GM12875 (cell line): ENCODE data around the gene CMTM2.
A peak's percentile ranks its signal among the peaks of the same experiment; 100 is the strongest.

Source experiments
- H3K4me3 ChIP-seq: one replicate; pipeline ENCODE4 v1.5.1; 2011; ENCODE audit warnings: low read depth, low read length, control low read depth
- CTCF ChIP-seq: IDR thresholded peaks from 2 replicates; pipeline ENCODE4 v1.5.1; 2011; ENCODE audit warnings: low read depth, mild to moderate bottlenecking, control low read depth, inconsistent platforms, low read length, moderate library complexity, borderline replicate concordance; ENCODE audit not compliant: insufficient read depth

CMTM2 gene

DNA sequence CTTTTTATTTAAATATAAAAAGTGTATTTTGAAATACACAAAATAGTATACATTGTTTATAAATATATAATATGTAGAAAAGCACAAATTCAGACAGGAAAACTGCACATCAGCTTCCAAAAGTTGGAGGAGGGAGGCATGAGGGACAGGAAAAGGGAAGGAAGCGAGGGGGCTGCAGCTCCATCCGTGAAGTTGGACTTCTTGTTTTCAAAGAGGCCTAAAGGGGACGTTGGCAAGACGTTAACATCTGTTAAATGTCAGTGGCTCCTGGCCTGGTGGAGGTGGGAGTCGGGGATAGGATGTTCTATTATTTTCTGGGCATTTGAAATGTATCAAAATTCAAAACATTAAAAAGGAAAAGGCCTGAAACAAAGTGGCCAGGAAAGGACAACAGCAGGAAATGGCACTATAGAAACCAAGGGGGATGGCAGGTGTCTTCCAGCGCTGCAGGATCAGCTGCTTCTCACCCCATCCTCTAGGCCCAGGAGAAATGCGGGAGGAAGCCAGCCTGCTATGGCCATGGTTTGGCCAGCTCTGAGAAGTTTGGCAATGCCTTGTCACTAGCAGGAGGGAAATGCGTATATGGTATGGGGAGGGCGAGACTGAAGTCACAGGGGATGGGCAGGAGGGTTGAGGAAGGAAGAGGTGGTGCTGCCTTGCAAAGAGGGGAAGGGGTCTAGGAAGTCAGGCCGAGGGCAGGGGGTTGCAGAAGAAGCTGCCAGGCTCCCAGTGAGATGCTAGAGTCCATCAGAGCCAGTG lies 6.4 kb downstream of the CMTM2 start:
- TF ChIP-seq CTCF: no peak
- no peak overlapping the region for H3K4me3 ChIP-seq

- TF ChIP-seq CTCF: no peak
Measured at GRCh38 chr16:66587881-66588600, 8.8 kb downstream of the CMTM2 start.

GRCh38 chr16:66588981-66589713 lies 9.9 kb downstream of the CMTM2 start:
- H3K4me3 ChIP-seq: no peak overlapping the region
- TF ChIP-seq CTCF: peak; percentile 98

More at GRCh38 chr16:66587881-66588600, 8.8 kb downstream of the CMTM2 start:
- no peak overlapping the region for H3K4me3 ChIP-seq

DNA sequence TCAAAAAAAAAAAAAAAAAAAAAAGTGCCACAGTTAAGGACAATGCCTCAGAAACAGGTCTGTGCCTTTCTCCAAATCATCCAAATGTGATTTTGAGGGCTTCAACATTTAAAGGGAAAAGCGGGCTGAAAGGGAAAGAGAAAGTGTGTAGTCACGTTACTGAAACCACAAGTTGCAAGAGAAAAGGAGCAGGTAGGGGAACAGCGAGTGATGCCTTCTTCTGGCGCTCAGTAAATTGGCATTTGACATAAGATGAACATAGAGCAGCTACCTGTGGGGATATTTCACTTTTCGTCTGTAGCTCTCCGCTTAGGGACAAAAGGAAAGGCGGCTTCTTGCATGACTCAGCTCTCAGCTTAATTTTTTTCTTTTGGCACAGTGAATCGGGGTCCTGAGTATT lies 11.1 kb downstream of the CMTM2 start:
- no peak for TF ChIP-seq CTCF
- no peak overlapping the region for H3K4me3 ChIP-seq

- H3K4me3 ChIP-seq: no peak overlapping the region
- TF ChIP-seq CTCF: no peak
Measured at GRCh38 chr16:66591018-66591417, 11.8 kb downstream of the CMTM2 start.

- no peak overlapping the region for H3K4me3 ChIP-seq
- TF ChIP-seq CTCF: no peak
Measured at GRCh38 chr16:66592241-66592640, 13.0 kb downstream of the CMTM2 start.
